ENCODE measurements around the gene MBTPS2. TPM values are rescaled to one million over a fixed set of nuclear protein-coding genes. Genes with fewer than 3 reads are reported as not detected.
A peak's percentile ranks its signal among the peaks of the same experiment; 100 is the strongest.

MBTPS2 gene
- total RNA-seq, 5 donors from 2014 or later (not counting 1 experiment from before 2014, with no cell fraction given) = 4.8 to 8.0 (median 6.0) TPM

- ATAC-seq (replicated peaks in 1 of 4) (no peak), DNase-seq (no peak)
- Histone ChIP-seq H3K9me3 (no peaks in the 10 kb centered on the region), H3K27ac (ENCODE audit: low read length) (no peak overlapping the region), H3K36me3 (ENCODE audit: control insufficient read depth in 2 of 2, extremely low read depth in 1 of 2, insufficient read depth in 1 of 2, low read length in 1 of 2) (no peaks in the 10 kb centered on the region), H3K4me3 (ENCODE audit: control insufficient read depth in 1 of 2, extremely low read depth in 1 of 2, low read length in 1 of 2) (no peak overlapping the region), H3K27me3 (replicated peaks in 1 of 2; ENCODE audit: control insufficient read depth in 2 of 2, extremely low read depth in 1 of 2, insufficient read depth in 2 of 2, low read length in 1 of 2) (no peaks in the 10 kb centered on the region), H3K4me1 (ENCODE audit: control insufficient read depth in 1 of 2, extremely low read depth in 1 of 2, insufficient read depth in 2 of 2, low read length in 2 of 2) (no peaks in the 10 kb centered on the region)
- POLR2A ChIA-PET = no interaction called here
- no CpG with 5 or more reads among the region's 2 CpGs for WGBS (ENCODE audit: insufficient coverage)
- H3K36me3 Mint-ChIP-seq = no peaks in the 10 kb centered on the region
- H3K4me3 Mint-ChIP-seq = no peak overlapping the region
- no peaks in the 10 kb centered on the region for H3K9me3 Mint-ChIP-seq
- CTCF ChIA-PET = no interaction called here
- no peak overlapping the region for H3K27ac Mint-ChIP-seq
- H3K27me3 Mint-ChIP-seq = peaks cover 0 to 20% of the 10 kb centered on the region in 2 donors
- H3K4me1 Mint-ChIP-seq = no peaks in the 10 kb centered on the region
Measured at GRCh38 chrX:21831496-21831895, 7.9 kb upstream of the MBTPS2 start.

GRCh38 chrX:21837056-21837455 is 2.4 kb upstream of the MBTPS2 start:
- CTCF ChIA-PET = no interaction called here
- peaks cover 2 to 7% of the 10 kb centered on the region in 2 experiments for H3K4me1 ChIP-seq (ENCODE audit: control insufficient read depth in 1 of 2, extremely low read depth in 1 of 2, insufficient read depth in 2 of 2, low read length in 2 of 2)
- Mint-ChIP-seq H3K27me3 (peaks cover 0 to 4% of the 10 kb centered on the region in 2 donors), H3K36me3 (no peaks in the 10 kb centered on the region), H3K27ac (no peak overlapping the region), H3K4me1 (peaks cover 6 to 14% (median 11%) of the 10 kb centered on the region in 3 donors), H3K9me3 (no peaks in the 10 kb centered on the region), H3K4me3 (no peak overlapping the region)
- WGBS (ENCODE audit: insufficient coverage) = 60% methylated on average over 1 of the region's 2 CpGs
- POLR2A ChIA-PET = interaction anchor here in 1 of 2 donors (1.6 kb wide), 1 partner anchor 135 kb away, joined by 3 read pairs; no protein-coding TSS in a partner anchor
- no peaks in the 10 kb centered on the region for H3K27me3 ChIP-seq (replicated peaks in 1 of 2; ENCODE audit: control insufficient read depth in 2 of 2, extremely low read depth in 1 of 2, insufficient read depth in 2 of 2, low read length in 1 of 2)
- H3K36me3 ChIP-seq (ENCODE audit: control insufficient read depth in 2 of 2, extremely low read depth in 1 of 2, insufficient read depth in 1 of 2, low read length in 1 of 2) = no peaks in the 10 kb centered on the region
- ATAC-seq (replicated peaks in 1 of 4) (no peak), DNase-seq (no peak)
- no peaks in the 10 kb centered on the region for H3K9me3 ChIP-seq
- H3K27ac ChIP-seq (ENCODE audit: low read length) = no peak overlapping the region
- H3K4me3 ChIP-seq (ENCODE audit: control insufficient read depth in 1 of 2, extremely low read depth in 1 of 2, low read length in 1 of 2) = no peak overlapping the region

- CTCF ChIA-PET = interaction anchor here in 1 of 2 donors (0.6 kb wide), 2 partner anchors 15 to 1572 kb away, joined by 3 to 4 read pairs; partner anchors contain the start of gene RPS6KA3
- no peaks in the 10 kb centered on the region for H3K9me3 ChIP-seq
- H3K36me3 ChIP-seq (ENCODE audit: control insufficient read depth in 2 of 2, extremely low read depth in 1 of 2, insufficient read depth in 1 of 2, low read length in 1 of 2) = no peaks in the 10 kb centered on the region
- peak overlapping the region; percentile 88 to 90 (median 88) for H3K4me3 Mint-ChIP-seq
- H3K27ac Mint-ChIP-seq = peak overlapping the region; percentile 79 to 87
- DNase-seq (peak in 1 of 35 experiments; percentile 34), ATAC-seq (replicated peaks in 1 of 4) (peak in 1 of 4 experiments; percentile 5)
- POLR2A ChIA-PET = interaction anchor here in 1 of 2 donors (0.6 kb wide), 2 partner anchors 8 to 40 kb away, joined by 3 read pairs; no protein-coding TSS in a partner anchor
- peaks cover 0 to 4% of the 10 kb centered on the region in 2 donors for H3K27me3 Mint-ChIP-seq
- peaks cover 6 to 14% (median 11%) of the 10 kb centered on the region in 3 donors for H3K4me1 Mint-ChIP-seq
- H3K27me3 ChIP-seq (replicated peaks in 1 of 2; ENCODE audit: control insufficient read depth in 2 of 2, extremely low read depth in 1 of 2, insufficient read depth in 2 of 2, low read length in 1 of 2) = no peaks in the 10 kb centered on the region
- WGBS (ENCODE audit: insufficient coverage) = no CpG with 5 or more reads among the region's 4 CpGs
- no peaks in the 10 kb centered on the region for H3K9me3 Mint-ChIP-seq
- H3K4me1 ChIP-seq (ENCODE audit: control insufficient read depth in 1 of 2, extremely low read depth in 1 of 2, insufficient read depth in 2 of 2, low read length in 2 of 2) = peaks cover 2 to 7% of the 10 kb centered on the region in 2 experiments
- H3K36me3 Mint-ChIP-seq = peaks cover 3% of the 10 kb centered on the region
- H3K4me3 ChIP-seq (ENCODE audit: control insufficient read depth in 1 of 2, extremely low read depth in 1 of 2, low read length in 1 of 2) = peak overlapping the region; percentile 64 to 77
- peak overlapping the region; percentile 62 for H3K27ac ChIP-seq (ENCODE audit: low read length)
Measured at GRCh38 chrX:21838937-21839333, 482 bp upstream of the MBTPS2 start.

- Mint-ChIP-seq H3K36me3 (peaks cover 5% of the 10 kb centered on the region), H3K9me3 (no peaks in the 10 kb centered on the region), H3K4me3 (peak overlapping the region; percentile 88 to 90 (median 88)), H3K27me3 (peaks cover 0 to 6% of the 10 kb centered on the region in 2 donors), H3K4me1 (peaks cover 6 to 14% (median 11%) of the 10 kb centered on the region in 3 donors), H3K27ac (peak overlapping the region; percentile 50 to 74)
- DNase-seq (peak in 1 of 35 experiments; percentile 16), ATAC-seq (replicated peaks in 1 of 4) (no peak)
- peaks cover 2 to 7% of the 10 kb centered on the region in 2 experiments for H3K4me1 ChIP-seq (ENCODE audit: control insufficient read depth in 1 of 2, extremely low read depth in 1 of 2, insufficient read depth in 2 of 2, low read length in 2 of 2)
- ChIA-PET POLR2A (no interaction called here), CTCF (interaction anchor here in 1 of 2 donors (0.6 kb wide), 1 partner anchor 11 kb away, joined by 3 read pairs; no protein-coding TSS in a partner anchor)
- peak overlapping the region; percentile 62 for H3K27ac ChIP-seq (ENCODE audit: low read length)
- 0% methylated on average over 4 of the region's 6 CpGs for WGBS (ENCODE audit: insufficient coverage)
- H3K4me3 ChIP-seq (ENCODE audit: control insufficient read depth in 1 of 2, extremely low read depth in 1 of 2, low read length in 1 of 2) = peak overlapping the region; percentile 64 to 77
- H3K9me3 ChIP-seq = no peaks in the 10 kb centered on the region
- peaks cover 0 to 2% of the 10 kb centered on the region in 2 donors for H3K36me3 ChIP-seq (ENCODE audit: control insufficient read depth in 2 of 2, extremely low read depth in 1 of 2, insufficient read depth in 1 of 2, low read length in 1 of 2)
- H3K27me3 ChIP-seq (replicated peaks in 1 of 2; ENCODE audit: control insufficient read depth in 2 of 2, extremely low read depth in 1 of 2, insufficient read depth in 2 of 2, low read length in 1 of 2) = no peaks in the 10 kb centered on the region
Measured at GRCh38 chrX:21840193-21840545, 752 bp downstream of the MBTPS2 start.

DNA sequence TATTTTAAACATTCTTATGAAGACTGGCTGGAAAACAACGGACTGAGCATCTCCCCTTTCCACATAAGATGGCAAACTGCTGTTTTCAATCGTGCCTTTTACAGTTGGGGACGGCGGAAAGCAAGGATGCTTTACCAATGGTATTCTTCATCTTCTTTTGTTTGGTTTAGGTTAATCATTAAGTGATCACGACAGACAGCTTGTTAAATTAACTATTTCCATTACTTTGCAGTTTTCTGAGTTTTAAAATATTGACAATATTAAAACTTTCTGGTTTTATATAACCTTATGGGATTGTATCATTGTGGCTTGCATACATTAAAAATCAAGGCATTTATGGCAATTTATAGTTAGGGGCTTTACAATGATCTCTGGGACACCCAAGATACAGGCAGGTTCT is 3.8 kb downstream of the MBTPS2 start:
- ChIA-PET CTCF (no interaction called here), POLR2A (no interaction called here)
- no peaks in the 10 kb centered on the region for H3K9me3 Mint-ChIP-seq
- Histone ChIP-seq H3K27ac (ENCODE audit: low read length) (no peak overlapping the region), H3K9me3 (no peaks in the 10 kb centered on the region), H3K27me3 (replicated peaks in 1 of 2; ENCODE audit: control insufficient read depth in 2 of 2, extremely low read depth in 1 of 2, insufficient read depth in 2 of 2, low read length in 1 of 2) (no peaks in the 10 kb centered on the region), H3K4me3 (ENCODE audit: control insufficient read depth in 1 of 2, extremely low read depth in 1 of 2, low read length in 1 of 2) (no peak overlapping the region), H3K36me3 (ENCODE audit: control insufficient read depth in 2 of 2, extremely low read depth in 1 of 2, insufficient read depth in 1 of 2, low read length in 1 of 2) (peaks cover 0 to 7% of the 10 kb centered on the region in 2 donors), H3K4me1 (ENCODE audit: control insufficient read depth in 1 of 2, extremely low read depth in 1 of 2, insufficient read depth in 2 of 2, low read length in 2 of 2) (peaks cover 2 to 7% of the 10 kb centered on the region in 2 experiments)
- peaks cover 18% of the 10 kb centered on the region for H3K36me3 Mint-ChIP-seq
- no peak overlapping the region for H3K4me3 Mint-ChIP-seq
- WGBS (ENCODE audit: insufficient coverage) = no CpG with 5 or more reads among the region's 5 CpGs
- H3K27ac Mint-ChIP-seq = no peak overlapping the region
- H3K27me3 Mint-ChIP-seq = peaks cover 0 to 4% of the 10 kb centered on the region in 2 donors
- H3K4me1 Mint-ChIP-seq = peaks cover 6 to 14% (median 12%) of the 10 kb centered on the region in 3 donors
- no peak for ATAC-seq (replicated peaks in 1 of 4)
- no peak for DNase-seq

DNA sequence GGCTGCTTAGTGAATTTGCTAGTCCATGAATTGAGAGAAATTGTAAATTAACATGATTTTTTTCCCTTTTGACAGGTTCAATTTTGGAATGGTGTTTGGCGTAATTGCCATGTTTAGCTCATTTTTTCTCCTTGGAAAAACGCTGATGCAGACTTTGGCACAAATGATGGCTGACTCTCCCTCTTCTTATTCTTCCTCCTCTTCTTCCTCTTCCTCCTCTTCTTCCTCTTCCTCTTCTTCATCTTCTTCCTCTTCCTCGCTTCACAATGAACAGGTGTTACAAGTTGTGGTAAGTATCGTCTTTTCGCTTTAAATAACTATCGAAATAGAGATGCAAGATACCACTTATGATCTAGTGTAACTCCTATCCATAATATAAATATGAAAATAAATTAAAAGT is 5.7 kb downstream of the MBTPS2 start:
- ATAC-seq (replicated peaks in 1 of 4) (no peak), DNase-seq (no peak)
- Mint-ChIP-seq H3K27ac (no peak overlapping the region), H3K9me3 (no peaks in the 10 kb centered on the region), H3K36me3 (peaks cover 18% of the 10 kb centered on the region), H3K4me1 (peaks cover 5 to 11% (median 9%) of the 10 kb centered on the region in 3 donors), H3K4me3 (no peak overlapping the region), H3K27me3 (peaks cover 0 to 4% of the 10 kb centered on the region in 2 donors)
- no peaks in the 10 kb centered on the region for H3K9me3 ChIP-seq
- ChIA-PET CTCF (no interaction called here), POLR2A (interaction anchor here in 1 of 2 donors (0.5 kb wide), 1 partner anchor 127 kb away, joined by 3 read pairs; no protein-coding TSS in a partner anchor)
- H3K4me1 ChIP-seq (ENCODE audit: control insufficient read depth in 1 of 2, extremely low read depth in 1 of 2, insufficient read depth in 2 of 2, low read length in 2 of 2) = peaks cover 2 to 6% of the 10 kb centered on the region in 2 experiments
- no peak overlapping the region for H3K4me3 ChIP-seq (ENCODE audit: control insufficient read depth in 1 of 2, extremely low read depth in 1 of 2, low read length in 1 of 2)
- H3K27me3 ChIP-seq (replicated peaks in 1 of 2; ENCODE audit: control insufficient read depth in 2 of 2, extremely low read depth in 1 of 2, insufficient read depth in 2 of 2, low read length in 1 of 2) = no peaks in the 10 kb centered on the region
- WGBS (ENCODE audit: insufficient coverage) = no CpG with 5 or more reads among the region's 6 CpGs
- H3K27ac ChIP-seq (ENCODE audit: low read length) = no peak overlapping the region
- peaks cover 0 to 7% of the 10 kb centered on the region in 2 donors for H3K36me3 ChIP-seq (ENCODE audit: control insufficient read depth in 2 of 2, extremely low read depth in 1 of 2, insufficient read depth in 1 of 2, low read length in 1 of 2)

Data from T-cell (primary cell).